ENCODE results near the gene KCTD14.

DNA sequence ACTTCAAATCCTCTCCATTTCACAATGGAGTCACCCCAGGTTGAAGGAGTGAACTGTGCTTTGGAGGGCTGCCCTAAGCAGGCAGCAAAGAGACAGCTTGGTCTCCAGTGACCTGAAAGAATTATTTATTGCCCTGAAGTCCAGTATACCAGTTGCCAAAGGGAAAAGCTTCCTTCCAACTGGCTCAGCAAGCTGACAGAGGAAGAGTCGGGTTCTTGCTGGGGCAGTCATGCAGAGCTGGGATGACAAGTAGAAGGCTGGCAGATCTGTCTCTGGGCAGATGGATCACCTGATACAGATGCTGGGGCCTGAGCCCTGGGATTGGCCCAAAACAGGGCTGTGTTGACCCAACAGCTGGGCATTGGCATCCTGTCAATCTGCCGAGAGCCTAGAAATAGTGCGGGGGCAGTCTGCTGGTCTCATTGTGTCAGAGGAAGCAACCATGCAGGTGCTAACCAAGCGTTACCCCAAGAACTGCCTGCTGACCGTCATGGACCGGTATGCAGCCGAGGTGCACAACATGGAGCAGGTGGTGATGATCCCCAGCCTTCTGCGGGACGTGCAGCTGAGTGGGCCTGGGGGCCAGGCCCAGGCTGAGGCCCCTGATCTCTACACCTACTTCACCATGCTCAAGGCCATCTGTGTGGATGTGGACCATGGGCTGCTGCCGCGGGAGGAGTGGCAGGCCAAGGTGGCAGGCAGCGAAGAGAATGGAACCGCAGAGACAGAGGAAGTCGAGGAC, 40.5 kb upstream of the KCTD14 start, which contains the start of gene THRSP:
- TF ChIP-seq MYC (IDR thresholded peaks at IDR 0.05; ENCODE audit: low read depth, low read length) = no peak
- TF ChIP-seq MYC (CRISPR knock-in tag; IDR thresholded peaks at IDR 0.05; ENCODE audit: borderline replicate concordance, low read depth) = no peak
- TF ChIP-seq, protein P1, sequence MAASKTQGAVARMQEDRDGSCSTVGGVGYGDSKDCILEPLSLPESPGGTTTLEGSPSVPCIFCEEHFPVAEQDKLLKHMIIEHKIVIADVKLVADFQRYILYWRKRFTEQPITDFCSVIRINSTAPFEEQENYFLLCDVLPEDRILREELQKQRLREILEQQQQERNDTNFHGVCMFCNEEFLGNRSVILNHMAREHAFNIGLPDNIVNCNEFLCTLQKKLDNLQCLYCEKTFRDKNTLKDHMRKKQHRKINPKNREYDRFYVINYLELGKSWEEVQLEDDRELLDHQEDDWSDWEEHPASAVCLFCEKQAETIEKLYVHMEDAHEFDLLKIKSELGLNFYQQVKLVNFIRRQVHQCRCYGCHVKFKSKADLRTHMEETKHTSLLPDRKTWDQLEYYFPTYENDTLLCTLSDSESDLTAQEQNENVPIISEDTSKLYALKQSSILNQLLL (CRISPR knock-in tag; IDR thresholded peaks at IDR 0.05; ENCODE audit: borderline replicate concordance) = no peak
- TF ChIP-seq, protein P2, sequence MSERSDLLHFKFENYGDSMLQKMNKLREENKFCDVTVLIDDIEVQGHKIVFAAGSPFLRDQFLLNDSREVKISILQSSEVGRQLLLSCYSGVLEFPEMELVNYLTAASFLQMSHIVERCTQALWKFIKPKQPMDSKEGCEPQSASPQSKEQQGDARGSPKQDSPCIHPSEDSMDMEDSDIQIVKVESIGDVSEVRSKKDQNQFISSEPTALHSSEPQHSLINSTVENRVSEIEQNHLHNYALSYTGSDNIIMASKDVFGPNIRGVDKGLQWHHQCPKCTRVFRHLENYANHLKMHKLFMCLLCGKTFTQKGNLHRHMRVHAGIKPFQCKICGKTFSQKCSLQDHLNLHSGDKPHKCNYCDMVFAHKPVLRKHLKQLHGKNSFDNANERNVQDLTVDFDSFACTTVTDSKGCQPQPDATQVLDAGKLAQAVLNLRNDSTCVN (CRISPR knock-in tag; IDR thresholded peaks at IDR 0.05) = no peak
- no peak for TF ChIP-seq MAFK (IDR thresholded peaks at IDR 0.05; ENCODE audit: low read length)
- TF ChIP-seq, protein P3, sequence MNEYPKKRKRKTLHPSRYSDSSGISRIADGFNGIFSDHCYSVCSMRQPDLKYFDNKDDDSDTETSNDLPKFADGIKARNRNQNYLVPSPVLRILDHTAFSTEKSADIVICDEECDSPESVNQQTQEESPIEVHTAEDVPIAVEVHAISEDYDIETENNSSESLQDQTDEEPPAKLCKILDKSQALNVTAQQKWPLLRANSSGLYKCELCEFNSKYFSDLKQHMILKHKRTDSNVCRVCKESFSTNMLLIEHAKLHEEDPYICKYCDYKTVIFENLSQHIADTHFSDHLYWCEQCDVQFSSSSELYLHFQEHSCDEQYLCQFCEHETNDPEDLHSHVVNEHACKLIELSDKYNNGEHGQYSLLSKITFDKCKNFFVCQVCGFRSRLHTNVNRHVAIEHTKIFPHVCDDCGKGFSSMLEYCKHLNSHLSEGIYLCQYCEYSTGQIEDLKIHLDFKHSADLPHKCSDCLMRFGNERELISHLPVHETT (CRISPR knock-in tag; conservative IDR thresholded peaks at IDR 0.05 in 1 of 2, IDR thresholded peaks at IDR 0.05 in 1 of 2) = no peak
- no peak for TF ChIP-seq EZH2 (IDR thresholded peaks at IDR 0.05; ENCODE audit: borderline replicate concordance, low read depth, low read length)
- no peak for TF ChIP-seq TEAD2 (tag; IDR thresholded peaks at IDR 0.05)
- no peak for TF ChIP-seq STAG1 (CRISPR knock-in tag; IDR thresholded peaks at IDR 0.05; ENCODE audit: borderline replicate concordance)
